Psoas muscle (tissue), 8 donors: Measurements from ENCODE around the gene TNP1. TPM values are rescaled to one million over a fixed set of nuclear protein-coding genes. Genes with fewer than 3 reads are reported as not detected.
A peak's percentile ranks its signal among the peaks of the same experiment; 100 is the strongest.

ENCODE experiments used
- ATAC-seq, 4 donors: fragments of 200-7000 bp; cut with Tn5 transposase; one replicate each; pipeline ENCODE4 v1.9.1; 2020; ENCODE audit warnings: moderate library complexity in 3 of 4, mild to moderate bottlenecking in 2 of 4
- DNase-seq, 2 donors: peaks; one replicate each; pipeline ENCODE4 v3.0.0-alpha.2; 2020
- H3K27ac ChIP-seq: fragments of 200-600 bp; one replicate; pipeline ENCODE4 v1.8.0; 2022
- H3K27me3 ChIP-seq, 3 donors: fragments of 200-600 bp in 1 of 3; one replicate each; pipeline versions ENCODE4 v1.6.1 to v1.8.0; 2013 to 2022; ENCODE audit warnings: low read length in 2 of 3, mild to moderate bottlenecking in 2 of 3, moderate library complexity in 1 of 3; ENCODE audit not compliant: insufficient read depth in 3 of 3
- H3K36me3 ChIP-seq, 2 donors: fragments of 200-600 bp in 1 of 2; one replicate each; pipeline versions ENCODE4 v1.6.1 to v1.8.0; 2013 to 2022; ENCODE audit warnings: low read depth in 1 of 2, mild to moderate bottlenecking in 1 of 2, moderate library complexity in 1 of 2; ENCODE audit not compliant: insufficient read depth in 1 of 2
- H3K4me1 ChIP-seq: fragments of 200-600 bp; one replicate; pipeline ENCODE4 v1.8.0; 2022
- H3K4me3 ChIP-seq: fragments of 200-600 bp; one replicate; pipeline ENCODE4 v1.8.0; 2022; ENCODE audit warnings: mild to moderate bottlenecking
- H3K9me3 ChIP-seq: fragments of 200-600 bp; one replicate; pipeline ENCODE4 v1.8.0; 2022
- CTCF ChIP-seq: fragments of 200-600 bp; IDR thresholded peaks from one replicate; pipeline ENCODE4 v1.8.0; 2022; ENCODE audit warnings: antibody characterized with exemption
- WGBS, 3 donors: extraction: QIAGEN DNeasy Blood & Tissue Kit; methylation state at CpG; one replicate each; pipeline versions ENCODE4 v1.1.6 to v1.1.7; 2013; 5-methylcytosine and 5-hydroxymethylcytosine counted together
- intact Hi-C, 2 donors: fragments of 100-400 bp; cut with DNase I; formaldehyde crosslinking; loops; one replicate each; pipeline versions ENCODE4 v1.11.0 to v1.14.2; 2022
- polyA plus RNA-seq, 3 donors: library from polyadenylated mRNA; stranded (reverse); fragments of 200-250 nt; gene quantifications; one replicate each; pipeline ENCODE4 v1.2.3, GENCODE V29; 2013
- total RNA-seq, 4 donors: library from RNA; stranded (reverse); fragmentation: NEBNext Ultra II Directional in 2 of 4; extraction: Animal tissue kit (Norgen Biotek cat#: 25700) in 2 of 4; gene quantifications; one replicate each; pipeline versions ENCODE4 v1.2.1 to v1.2.4, GENCODE V29; 2021 to 2023
- donor health status: healthy with polysubstance abuse.
- donor health status: DM: no; HTN: no; CAD: no; lungs with moderate emphysema.
- donor health status: Bipolar disorder and iron deficiency.
- donor health status: healthy.
- donor health status: DM: yes; HTN: yes; CAD: no.
- donor health status: DM: no; HTN: no; CAD: no.
- donor health status: DM: no; HTN: no; CAD: no.
- donor health status: DM: yes; HTN: yes; CAD: no.

The TNP1 gene
- total and polyA plus RNA-seq, 7 donors: not detected

GRCh38 chr2:216870508-216871332 lies 10.9 kb upstream of the TNP1 start:
- Histone ChIP-seq H3K27ac (no peak overlapping the region), H3K9me3 (no peaks in the 10 kb centered on the region), H3K4me3 (no peak overlapping the region), H3K4me1 (no peaks in the 10 kb centered on the region), H3K36me3 (no peaks in the 10 kb centered on the region), H3K27me3 (no peaks in the 10 kb centered on the region)
- TF ChIP-seq CTCF: no peak
- DNase-seq (no peak), ATAC-seq (no peak)
- 93 to 100% (median 98%) methylated on average over 3 of the region's 3 CpGs for WGBS, 3 donors
- intact Hi-C loops: no loop called here

- Histone ChIP-seq H3K36me3 (no peaks in the 10 kb centered on the region), H3K27me3 (no peaks in the 10 kb centered on the region), H3K4me1 (no peaks in the 10 kb centered on the region), H3K4me3 (no peak overlapping the region), H3K27ac (no peak overlapping the region), H3K9me3 (no peaks in the 10 kb centered on the region)
- intact Hi-C loops: no loop called here
- DNase-seq: no peak
- ATAC-seq: no peak
- WGBS, 3 donors: 86 to 89% (median 87%) methylated on average over 3 of the region's 3 CpGs
- TF ChIP-seq CTCF: no peak
These were observed 6.7 kb upstream of the TNP1 start for GRCh38 chr2:216866515-216867095.

DNA sequence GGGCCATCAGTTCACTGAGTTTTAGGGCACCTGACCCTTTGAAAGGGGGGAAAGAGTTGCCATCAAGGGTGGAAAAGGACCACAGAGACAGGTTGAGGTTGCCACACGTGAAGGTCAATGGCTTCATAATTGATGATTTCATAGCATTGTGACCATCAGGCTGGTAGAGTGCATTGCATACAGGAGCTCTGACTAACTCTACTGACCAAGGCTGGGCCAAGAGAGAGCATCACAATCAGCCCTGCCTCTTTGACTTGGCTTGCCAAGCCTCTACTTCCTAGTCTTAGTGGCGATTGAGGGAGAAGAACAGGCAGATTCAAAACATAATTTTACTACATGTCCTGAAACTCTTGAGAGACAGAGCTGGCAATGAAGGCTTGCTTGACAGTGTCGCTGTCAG lies 5.8 kb upstream of the TNP1 start:
- intact Hi-C loops: no loop called here
- H3K9me3 ChIP-seq: no peaks in the 10 kb centered on the region
- H3K27ac ChIP-seq: no peak overlapping the region
- no peaks in the 10 kb centered on the region for H3K27me3 ChIP-seq
- 88 to 96% (median 90%) methylated on average over 3 of the region's 3 CpGs for WGBS, 3 donors
- TF ChIP-seq CTCF: no peak
- H3K4me1 ChIP-seq: no peaks in the 10 kb centered on the region
- H3K36me3 ChIP-seq: no peaks in the 10 kb centered on the region
- H3K4me3 ChIP-seq: no peak overlapping the region
- ATAC-seq (peak in 1 of 4 donors; percentile 32), DNase-seq (no peak)

- H3K27ac ChIP-seq: no peak overlapping the region
- no peaks in the 10 kb centered on the region for H3K27me3 ChIP-seq
- no peaks in the 10 kb centered on the region for H3K36me3 ChIP-seq
- no peak overlapping the region for H3K4me3 ChIP-seq
- no peak for TF ChIP-seq CTCF
- no peaks in the 10 kb centered on the region for H3K4me1 ChIP-seq
- 76 to 92% (median 83%) methylated on average over 4 of the region's 4 CpGs for WGBS, 3 donors
- H3K9me3 ChIP-seq: no peaks in the 10 kb centered on the region
- DNase-seq (no peak), ATAC-seq (peak in 2 of 4 donors; percentile 29 to 36)
- intact Hi-C loops: no loop called here
These were observed 4.1 kb upstream of the TNP1 start for GRCh38 chr2:216863946-216864345.
